Progenitor cell of endocrine pancreas (in vitro differentiated cells): ENCODE data around the gene IRF9. TPM values are rescaled to one million over a fixed set of nuclear protein-coding genes. Genes with fewer than 3 reads are reported as not detected.

Source experiments
- DNase-seq: peaks from one replicate; pipeline ENCODE4 v3.0.0; 2021; ENCODE audit warnings: low spot score; ENCODE audit not compliant: unreplicated experiment
- H3K27ac Mint-ChIP-seq: 2 replicates; pipeline ENCODE4 v1.8.0; 2021; ENCODE audit warnings: mild to moderate bottlenecking, moderate library complexity, mixed read lengths
- H3K27me3 Mint-ChIP-seq: 2 replicates; pipeline ENCODE4 v1.8.0; 2021; ENCODE audit warnings: mixed read lengths
- H3K36me3 Mint-ChIP-seq: 2 replicates; pipeline ENCODE4 v1.8.0; 2022; ENCODE audit warnings: mixed read lengths; ENCODE audit not compliant: insufficient read depth
- H3K4me1 Mint-ChIP-seq: 2 replicates; pipeline ENCODE4 v1.8.0; 2021; ENCODE audit warnings: low read depth, mixed read lengths
- H3K4me3 Mint-ChIP-seq: 2 replicates; pipeline ENCODE4 v1.8.0; 2021; ENCODE audit warnings: low read depth, mild to moderate bottlenecking, moderate library complexity, mixed read lengths
- H3K9me3 Mint-ChIP-seq: 2 replicates; pipeline ENCODE4 v1.8.0; 2021; ENCODE audit warnings: low read depth, mixed read lengths
- total RNA-seq: library from RNA; stranded (reverse); gene quantifications from 2 replicates; pipeline ENCODE4 v1.2.1, GENCODE V29; 2021
- TF ChIP-seq, protein P1 (sequence below): fragments of 200-600 bp; sonication (generic); IDR thresholded peaks from one replicate; pipeline ENCODE4 v1.5.0; 2021; ENCODE audit warnings: antibody characterized with exemption, mild to moderate bottlenecking; ENCODE audit not compliant: unreplicated experiment

IRF9 gene
- total RNA-seq, 1 donor from 2014 or later, result 57.4 TPM

DNA sequence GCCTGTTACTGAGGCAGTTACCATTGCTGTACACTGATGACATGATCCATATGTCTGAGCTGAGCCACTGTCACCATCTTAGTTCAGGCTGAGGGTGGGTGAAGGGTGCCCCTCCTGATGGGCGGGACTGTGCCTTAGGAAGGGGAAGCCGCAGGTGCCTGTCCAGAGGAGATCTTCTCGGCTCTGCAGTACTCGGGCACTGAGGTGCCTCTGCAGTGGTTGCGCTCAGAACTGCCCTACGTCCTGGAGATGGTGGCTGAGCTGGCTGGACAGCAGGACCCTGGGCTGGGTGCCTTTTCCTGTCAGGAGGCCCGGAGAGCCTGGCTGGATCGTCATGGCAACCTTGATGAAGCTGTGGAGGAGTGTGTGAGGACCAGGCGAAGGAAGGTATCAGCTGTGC is 10.1 kb upstream of the IRF9 start:
- no peak for DNase-seq
- Mint-ChIP-seq H3K9me3 (no peaks in the 10 kb centered on the region), H3K4me3 (no peak overlapping the region), H3K4me1 (peaks cover 12% of the 10 kb centered on the region), H3K27me3 (no peaks in the 10 kb centered on the region), H3K36me3 (peaks cover 15% of the 10 kb centered on the region), H3K27ac (no peak overlapping the region)
- TF ChIP-seq, protein P1, sequence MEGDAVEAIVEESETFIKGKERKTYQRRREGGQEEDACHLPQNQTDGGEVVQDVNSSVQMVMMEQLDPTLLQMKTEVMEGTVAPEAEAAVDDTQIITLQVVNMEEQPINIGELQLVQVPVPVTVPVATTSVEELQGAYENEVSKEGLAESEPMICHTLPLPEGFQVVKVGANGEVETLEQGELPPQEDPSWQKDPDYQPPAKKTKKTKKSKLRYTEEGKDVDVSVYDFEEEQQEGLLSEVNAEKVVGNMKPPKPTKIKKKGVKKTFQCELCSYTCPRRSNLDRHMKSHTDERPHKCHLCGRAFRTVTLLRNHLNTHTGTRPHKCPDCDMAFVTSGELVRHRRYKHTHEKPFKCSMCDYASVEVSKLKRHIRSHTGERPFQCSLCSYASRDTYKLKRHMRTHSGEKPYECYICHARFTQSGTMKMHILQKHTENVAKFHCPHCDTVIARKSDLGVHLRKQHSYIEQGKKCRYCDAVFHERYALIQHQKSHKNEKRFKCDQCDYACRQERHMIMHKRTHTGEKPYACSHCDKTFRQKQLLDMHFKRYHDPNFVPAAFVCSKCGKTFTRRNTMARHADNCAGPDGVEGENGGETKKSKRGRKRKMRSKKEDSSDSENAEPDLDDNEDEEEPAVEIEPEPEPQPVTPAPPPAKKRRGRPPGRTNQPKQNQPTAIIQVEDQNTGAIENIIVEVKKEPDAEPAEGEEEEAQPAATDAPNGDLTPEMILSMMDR, result no peak

DNA sequence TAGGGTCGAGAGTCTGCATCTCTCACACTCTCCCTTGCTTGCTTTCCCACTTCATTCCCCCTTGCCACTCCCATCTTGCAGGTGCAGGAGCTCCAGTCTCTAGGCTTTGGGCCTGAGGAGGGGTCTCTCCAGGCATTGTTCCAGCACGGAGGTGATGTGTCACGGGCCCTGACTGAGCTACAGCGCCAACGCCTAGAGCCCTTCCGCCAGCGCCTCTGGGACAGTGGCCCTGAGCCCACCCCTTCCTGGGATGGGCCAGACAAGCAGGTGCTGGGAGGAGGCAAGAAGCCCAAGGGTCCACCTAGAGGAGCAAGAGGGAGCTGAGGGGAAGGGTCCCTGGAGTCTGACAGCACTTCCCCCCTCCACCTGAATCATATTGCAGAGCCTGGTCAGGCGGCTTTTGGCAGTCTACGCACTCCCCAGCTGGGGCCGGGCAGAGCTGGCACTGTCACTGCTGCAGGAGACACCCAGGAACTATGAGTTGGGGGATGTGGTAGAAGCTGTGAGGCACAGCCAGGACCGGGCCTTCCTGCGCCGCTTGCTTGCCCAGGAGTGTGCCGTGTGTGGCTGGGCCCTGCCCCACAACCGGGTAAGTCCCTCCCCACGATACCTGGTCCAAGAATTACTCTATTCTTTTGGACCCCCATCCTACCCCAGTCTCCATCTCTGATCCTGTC is 9.5 kb upstream of the IRF9 start:
- H3K4me3 Mint-ChIP-seq, result no peak overlapping the region
- H3K9me3 Mint-ChIP-seq, result no peaks in the 10 kb centered on the region
- no peak for DNase-seq
- H3K4me1 Mint-ChIP-seq, result peaks cover 7% of the 10 kb centered on the region
- peaks cover 15% of the 10 kb centered on the region for H3K36me3 Mint-ChIP-seq
- no peaks in the 10 kb centered on the region for H3K27me3 Mint-ChIP-seq
- TF ChIP-seq, protein P1, result no peak
- H3K27ac Mint-ChIP-seq, result no peak overlapping the region

DNA sequence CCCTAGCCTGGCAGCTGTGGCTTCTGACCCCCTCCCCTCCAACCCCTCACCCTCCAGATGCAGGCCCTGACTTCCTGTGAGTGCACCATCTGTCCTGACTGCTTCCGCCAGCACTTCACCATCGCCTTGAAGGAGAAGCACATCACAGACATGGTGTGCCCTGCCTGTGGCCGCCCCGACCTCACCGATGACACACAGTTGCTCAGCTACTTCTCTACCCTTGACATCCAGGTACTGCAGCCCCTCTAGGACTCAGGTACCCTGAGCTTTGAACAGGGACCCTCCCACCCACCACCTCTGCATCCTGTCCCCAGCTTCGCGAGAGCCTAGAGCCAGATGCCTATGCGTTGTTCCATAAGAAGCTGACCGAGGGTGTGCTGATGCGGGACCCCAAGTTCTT is 6.0 kb upstream of the IRF9 start:
- Mint-ChIP-seq H3K27ac (no peak overlapping the region), H3K4me1 (no peaks in the 10 kb centered on the region), H3K27me3 (no peaks in the 10 kb centered on the region), H3K36me3 (peaks cover 22% of the 10 kb centered on the region), H3K9me3 (no peaks in the 10 kb centered on the region), H3K4me3 (no peak overlapping the region)
- TF ChIP-seq, protein P1, result no peak
- no peak for DNase-seq

DNA sequence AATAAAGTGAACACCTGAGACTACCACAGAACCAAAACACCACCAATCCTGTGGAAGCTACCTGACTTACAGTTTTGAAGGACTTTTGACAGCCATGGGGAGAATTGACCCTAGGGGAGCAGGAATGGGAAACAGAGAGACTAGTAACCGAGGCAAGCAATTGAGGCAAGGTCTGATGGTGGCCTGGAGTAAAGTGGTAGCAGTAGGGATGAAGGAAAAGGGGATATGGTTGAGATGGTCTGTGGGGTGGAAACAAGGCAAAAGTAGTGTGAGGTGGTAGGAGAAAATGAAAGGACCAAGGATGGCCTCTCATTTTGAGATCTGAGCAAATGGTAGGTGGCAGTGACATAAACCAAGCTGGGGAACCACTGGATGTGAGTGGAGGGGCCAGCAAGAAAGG is 4.2 kb upstream of the IRF9 start:
- Mint-ChIP-seq H3K9me3 (no peaks in the 10 kb centered on the region), H3K4me3 (no peak overlapping the region), H3K27ac (no peak overlapping the region), H3K27me3 (no peaks in the 10 kb centered on the region), H3K4me1 (peaks cover 10% of the 10 kb centered on the region), H3K36me3 (peaks cover 22% of the 10 kb centered on the region)
- TF ChIP-seq, protein P1, result no peak
- DNase-seq, result no peak

DNA sequence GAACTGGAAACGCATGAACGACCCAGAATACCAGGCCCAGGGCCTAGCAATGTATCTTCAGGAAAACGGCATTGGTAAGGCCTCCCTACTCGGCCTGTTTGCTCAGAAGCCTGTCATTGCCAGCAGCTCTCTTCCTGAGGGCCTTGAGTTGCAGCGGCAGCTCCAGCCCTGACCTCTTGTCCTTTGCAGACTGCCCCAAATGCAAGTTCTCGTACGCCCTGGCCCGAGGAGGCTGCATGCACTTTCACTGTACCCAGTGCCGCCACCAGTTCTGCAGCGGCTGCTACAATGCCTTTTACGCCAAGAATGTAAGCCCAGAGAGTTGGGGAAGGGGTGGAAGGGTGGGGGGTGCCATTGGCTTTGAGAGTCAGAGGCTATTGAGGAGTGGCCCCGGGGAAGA is 3.7 kb upstream of the IRF9 start:
- H3K27ac Mint-ChIP-seq, result no peak overlapping the region

More for the DNA sequence above, 3.7 kb upstream of the IRF9 start:
- no peaks in the 10 kb centered on the region for H3K27me3 Mint-ChIP-seq
- DNase-seq, result no peak
- H3K4me3 Mint-ChIP-seq, result no peak overlapping the region
- no peaks in the 10 kb centered on the region for H3K9me3 Mint-ChIP-seq
- H3K4me1 Mint-ChIP-seq, result peaks cover 14% of the 10 kb centered on the region
- H3K36me3 Mint-ChIP-seq, result peaks cover 21% of the 10 kb centered on the region
- TF ChIP-seq, protein P1, result no peak
